SU-DHL-6 (cell line): ENCODE data around the gene MED29.

Experiments used
- H2AFZ ChIP-seq: fragments of 200-600 bp; sonication (generic); 2 replicates; pipeline ENCODE4 v1.6.1; 2014; ENCODE audit warnings: low read depth, mild to moderate bottlenecking, moderate library complexity, mixed read lengths, antibody characterized with exemption, low read length; ENCODE audit not compliant: severe bottlenecking
- H3F3A ChIP-seq: fragments of 200-600 bp; shearing (Covaris generic); 2 replicates; pipeline ENCODE4 v1.6.0; 2016; ENCODE audit warnings: antibody characterized with exemption, mild to moderate bottlenecking; ENCODE audit not compliant: insufficient read depth
- H3K27ac ChIP-seq: fragments of 200-600 bp; sonication (generic); 2 replicates; pipeline ENCODE4 v1.5.1; 2016; ENCODE audit warnings: low read depth, mild to moderate bottlenecking, low read length, moderate library complexity, mixed read lengths
- H3K27me3 ChIP-seq: fragments of 200-600 bp; sonication (generic), shearing (Covaris generic); 2 replicates; pipeline ENCODE4 v1.6.0; 2014; ENCODE audit warnings: mild to moderate bottlenecking, low read length
- H3K36me3 ChIP-seq: fragments of 200-600 bp; sonication (generic); 2 replicates; pipeline ENCODE4 v1.6.1; 2014; ENCODE audit warnings: mild to moderate bottlenecking, low read length, mixed read lengths
- H3K4me2 ChIP-seq: fragments of 300-600, 200-600 bp; shearing (Covaris generic), sonication (generic); 2 replicates; pipeline ENCODE4 v1.6.0; 2014; ENCODE audit warnings: low read length, low read depth, mild to moderate bottlenecking; ENCODE audit not compliant: poor library complexity, severe bottlenecking
- H3K4me3 ChIP-seq: fragments of 200-600 bp; sonication (generic); 2 replicates; pipeline ENCODE4 v1.5.1; 2014; ENCODE audit warnings: antibody characterized with exemption, low read length, mild to moderate bottlenecking, mixed read lengths; ENCODE audit not compliant: insufficient read depth, poor library complexity, severe bottlenecking
- H3K79me2 ChIP-seq: fragments of 200-600 bp; sonication (generic); 2 replicates; pipeline ENCODE4 v1.6.1; 2014; ENCODE audit warnings: mild to moderate bottlenecking, low read length, moderate library complexity; ENCODE audit not compliant: insufficient read depth
- H3K9ac ChIP-seq: fragments of 200-600 bp; sonication (generic); 2 replicates; pipeline ENCODE4 v1.7.0; 2014; ENCODE audit warnings: mild to moderate bottlenecking, low read length
- H3K9me2 ChIP-seq: fragments of 200-600 bp; sonication (generic); replicated peaks from 2 replicates; pipeline ENCODE4 v1.6.1; 2014; ENCODE audit warnings: low read length; ENCODE audit not compliant: insufficient read depth
- H3K9me3 ChIP-seq: fragments of 200-600 bp; sonication (generic); 2 replicates; pipeline ENCODE4 v1.6.1; 2014; ENCODE audit warnings: low read length, mixed read lengths; ENCODE audit not compliant: insufficient read depth
- H4K20me1 ChIP-seq: fragments of 200-600 bp; sonication (generic); 2 replicates; pipeline ENCODE4 v1.6.1; 2014; ENCODE audit warnings: low read depth, mild to moderate bottlenecking, antibody characterized with exemption, low read length, moderate library complexity, mixed read lengths
- CTCF ChIP-seq: fragments of 200-600 bp; sonication (generic); IDR thresholded peaks from one replicate; pipeline ENCODE4 v1.5.1; 2017; ENCODE audit warnings: antibody characterized with exemption, mild to moderate bottlenecking, low read length, moderate library complexity; ENCODE audit not compliant: insufficient read depth, poor library complexity, severe bottlenecking
- EZH2phosphoT487 ChIP-seq: fragments of 200-600 bp; sonication (generic), shearing (Covaris generic); conservative IDR thresholded peaks from 2 replicates; pipeline ENCODE4 v1.6.1; 2018; ENCODE audit warnings: mild to moderate bottlenecking, antibody characterized with exemption, low read length, moderate library complexity, mixed read lengths

MED29 gene

GRCh38 chr19:39445196-39446111, 54.3 kb downstream of the MED29 start, which contains the start of gene SUPT5H:
TSS of gene SUPT5H (plus strand) at chr19:39445582. CDS start at chr19:39445891, 309 bp downstream.
- Histone ChIP-seq H3K9me3 (no peaks in the 10 kb centered on the region), H3K27ac (peak within 1 kb of the TSS; percentile 90), H3K36me3 (no peaks in the 10 kb centered on the region), H3K9ac (peak within 1 kb of the TSS; percentile 100), H3F3A (peaks cover 11% of the 10 kb centered on the region), H3K4me2 (peak within 1 kb of the TSS; percentile 98), H4K20me1 (no peaks in the 10 kb centered on the region; the same call in 1 of the 2 replicates), H2AFZ (peak within 1 kb of the TSS; percentile 60), H3K79me2 (peaks cover 57% of the 10 kb centered on the region), H3K9me2 (no peaks in the 10 kb centered on the region), H3K4me3 (peak within 1 kb of the TSS; percentile 99), H3K27me3 (no peaks in the 10 kb centered on the region)
- TF ChIP-seq EZH2phosphoT487 (no peak), CTCF (no peak)

GRCh38 chr19:39446365-39447084, 55.3 kb downstream of the MED29 start:
- H4K20me1 ChIP-seq = no peaks in the 10 kb centered on the region; the same call in 1 of the 2 replicates
- TF ChIP-seq EZH2phosphoT487 (no peak), CTCF (no peak)
- no peaks in the 10 kb centered on the region for H3K36me3 ChIP-seq
- H3K9me3 ChIP-seq = no peaks in the 10 kb centered on the region
- H3K27ac ChIP-seq = peak overlapping the region; percentile 77
- H3K27me3 ChIP-seq = no peaks in the 10 kb centered on the region
- H3K4me3 ChIP-seq = peak overlapping the region; percentile 99
- H3K4me2 ChIP-seq = peak overlapping the region; percentile 97
- H3K9me2 ChIP-seq = no peaks in the 10 kb centered on the region
- H3K9ac ChIP-seq = peak overlapping the region; percentile 100
- H3K79me2 ChIP-seq = peaks cover 68% of the 10 kb centered on the region
- H2AFZ ChIP-seq = no peak overlapping the region
- H3F3A ChIP-seq = peaks cover 11% of the 10 kb centered on the region; the same call in 1 of the 2 replicates

GRCh38 chr19:39448271-39448670, 57.1 kb downstream of the MED29 start:
- Histone ChIP-seq H3K4me3 (peak overlapping the region; percentile 38), H2AFZ (no peak overlapping the region), H3K9me3 (no peaks in the 10 kb centered on the region), H4K20me1 (no peaks in the 10 kb centered on the region; the same call in 1 of the 2 replicates), H3K9ac (peak overlapping the region; percentile 100), H3K9me2 (no peaks in the 10 kb centered on the region), H3K36me3 (no peaks in the 10 kb centered on the region), H3F3A (peaks cover 7% of the 10 kb centered on the region; the same call in 1 of the 2 replicates), H3K79me2 (peaks cover 85% of the 10 kb centered on the region), H3K27me3 (no peaks in the 10 kb centered on the region), H3K4me2 (peak overlapping the region; percentile 97), H3K27ac (peak overlapping the region; percentile 77)
- TF ChIP-seq EZH2phosphoT487 (no peak), CTCF (no peak)
